Esophagus muscularis mucosa (tissue), 4 donors: ENCODE data around the gene ANKIB1.

Source experiments
- CTCF ChIP-seq, 3 experiments: fragments of 200-600 bp in 2 of 3; fragments of 450-650 bp in 1 of 3; sonication (generic) in 2 of 3; IDR thresholded peaks; one replicate each; pipeline ENCODE4 v1.5.1; 2017 to 2019; ENCODE audit warnings: antibody characterized with exemption in 3 of 3, mild to moderate bottlenecking in 2 of 3, moderate library complexity in 1 of 3
- EP300 ChIP-seq: sonication (generic); formaldehyde crosslinking; IDR thresholded peaks from one replicate; pipeline ENCODE4 v1.6.1; 2017; ENCODE audit warnings: antibody characterized with exemption
- POLR2A ChIP-seq: fragments of 450-650 bp; IDR thresholded peaks from one replicate; pipeline ENCODE4 v1.6.1; 2017; ENCODE audit warnings: antibody characterized with exemption, moderate library complexity, mild to moderate bottlenecking, low read depth
- POLR2AphosphoS5 ChIP-seq, 2 donors: sonication (generic); formaldehyde crosslinking; IDR thresholded peaks; one replicate each; pipeline ENCODE4 v1.6.1; 2017; ENCODE audit warnings: antibody characterized with exemption in 2 of 2

GRCh38 chr7:92409357-92409756 is 163.6 kb downstream of the ANKIB1 start:
- TF ChIP-seq POLR2A (no peak), CTCF (IDR thresholded peaks at IDR 0.05) (no peak), POLR2AphosphoS5 (IDR thresholded peaks at IDR 0.05) (no peak), EP300 (no peak)
